Thymus (tissue), 11 donors: ENCODE data around the gene KLF13. TPM values are rescaled to one million over a fixed set of nuclear protein-coding genes. Genes with fewer than 3 reads are reported as not detected.

Source experiments
- DNase-seq, 9 donors: peaks; one replicate each; pipeline ENCODE4 v3.0.0-alpha.2; 2013; ENCODE audit warnings: low spot score in 9 of 9, low read depth in 6 of 9, missing footprints in 1 of 9
- H3K27ac ChIP-seq, 2 donors: one replicate each; pipeline ENCODE4 v1.5.1; 2013; ENCODE audit warnings: control low read depth in 1 of 2, low read depth in 1 of 2, low read length in 1 of 2, mild to moderate bottlenecking in 1 of 2, moderate library complexity in 1 of 2
- H3K27me3 ChIP-seq, 2 donors: one replicate each; pipeline ENCODE4 v1.5.1; 2013; ENCODE audit warnings: low read length in 1 of 2; ENCODE audit not compliant: control insufficient read depth in 2 of 2, insufficient read depth in 1 of 2
- H3K36me3 ChIP-seq, 2 donors: one replicate each; pipeline ENCODE4 v1.5.1; 2013; ENCODE audit warnings: low read length in 1 of 2, mild to moderate bottlenecking in 1 of 2, moderate library complexity in 1 of 2; ENCODE audit not compliant: control insufficient read depth in 2 of 2, insufficient read depth in 2 of 2
- H3K4me1 ChIP-seq, 2 donors: one replicate each; pipeline ENCODE4 v1.5.1; 2013; ENCODE audit warnings: low read length in 2 of 2; ENCODE audit not compliant: control insufficient read depth in 2 of 2, insufficient read depth in 2 of 2
- H3K4me3 ChIP-seq, 2 donors: one replicate each; pipeline ENCODE4 v1.5.1; 2013; ENCODE audit warnings: low read length in 2 of 2, control low read depth in 1 of 2, mild to moderate bottlenecking in 1 of 2
- H3K9me3 ChIP-seq, 2 donors: one replicate each; pipeline ENCODE4 v1.5.1; 2013; ENCODE audit warnings: low read length in 1 of 2, mild to moderate bottlenecking in 1 of 2; ENCODE audit not compliant: control insufficient read depth in 2 of 2, insufficient read depth in 1 of 2
- WGBS: extraction: QIAGEN DNeasy Blood & Tissue Kit; methylation state at CpG from one replicate; pipeline ENCODE4 v1.1.7; 2013; 5-methylcytosine and 5-hydroxymethylcytosine counted together
- polyA plus RNA-seq: library from polyadenylated mRNA; stranded (reverse); fragments of 200-250 nt; gene quantifications from one replicate; pipeline ENCODE4 v1.2.3, GENCODE V29; 2013
- total RNA-seq: library from RNA; stranded (reverse); fragments of 120-200 nt; gene quantifications from one replicate; pipeline ENCODE4 v1.2.4, GENCODE V29; 2013
- donor health status: healthy.

KLF13 gene
- total and polyA plus RNA-seq, 2 donors = 107 to 158 TPM

DNA sequence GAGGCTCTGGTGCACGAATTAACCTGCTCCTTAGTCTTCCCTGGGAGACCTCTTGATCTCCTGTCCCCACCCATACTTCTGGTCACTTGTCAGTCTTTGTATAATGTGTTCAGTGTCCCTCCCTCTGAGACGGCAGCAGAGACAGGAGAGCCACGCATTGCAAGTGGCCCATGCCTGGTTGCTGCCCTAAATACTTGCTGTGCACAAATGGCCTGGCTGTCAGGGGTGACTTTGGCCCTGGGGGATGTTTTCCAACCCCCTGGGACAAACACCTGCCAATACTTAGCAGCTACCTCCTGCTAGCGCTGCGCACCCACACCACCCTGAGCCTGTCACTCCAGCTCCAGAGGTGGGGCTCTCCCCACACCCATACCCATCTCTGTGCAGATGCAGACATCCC is 17.2 kb downstream of the KLF13 start:
- 87% methylated on average over 5 of the region's 5 CpGs for WGBS
- Histone ChIP-seq H3K36me3 (peaks cover 55 to 77% of the 10 kb centered on the region in 2 donors), H3K9me3 (no peaks in the 10 kb centered on the region), H3K4me3 (no peak overlapping the region), H3K4me1 (peaks cover 94 to 100% of the 10 kb centered on the region in 2 donors), H3K27ac (peak overlapping the region; percentile 38 to 66), H3K27me3 (no peaks in the 10 kb centered on the region)
- DNase-seq = no peak

DNA sequence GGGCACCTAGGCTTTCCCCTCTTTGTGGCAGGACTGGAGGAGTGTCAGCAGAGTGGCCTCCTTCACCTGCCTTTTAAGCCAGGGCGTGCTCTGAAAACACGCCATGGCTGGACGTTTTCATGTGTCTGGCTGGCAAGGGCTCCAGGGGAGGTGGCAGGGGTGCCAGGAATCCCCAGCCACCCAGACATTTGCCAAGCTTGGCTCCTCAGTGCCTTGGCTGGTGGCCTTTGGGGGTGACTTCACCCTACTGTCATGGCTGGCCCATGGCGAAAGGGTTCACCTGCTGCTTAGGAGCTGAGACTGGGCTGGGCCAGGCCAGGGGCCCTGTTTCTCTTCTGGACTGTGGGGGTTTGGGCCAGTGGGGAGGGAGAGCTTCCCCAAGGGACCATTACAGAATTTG is 17.6 kb downstream of the KLF13 start:
- Histone ChIP-seq H3K27me3 (no peaks in the 10 kb centered on the region), H3K27ac (peak overlapping the region; percentile 38 to 66), H3K4me1 (peaks cover 95 to 100% of the 10 kb centered on the region in 2 donors), H3K9me3 (no peaks in the 10 kb centered on the region), H3K36me3 (peaks cover 58 to 79% of the 10 kb centered on the region in 2 donors), H3K4me3 (no peak overlapping the region)
- 92% methylated on average over 4 of the region's 4 CpGs for WGBS
- DNase-seq = no peak

DNA sequence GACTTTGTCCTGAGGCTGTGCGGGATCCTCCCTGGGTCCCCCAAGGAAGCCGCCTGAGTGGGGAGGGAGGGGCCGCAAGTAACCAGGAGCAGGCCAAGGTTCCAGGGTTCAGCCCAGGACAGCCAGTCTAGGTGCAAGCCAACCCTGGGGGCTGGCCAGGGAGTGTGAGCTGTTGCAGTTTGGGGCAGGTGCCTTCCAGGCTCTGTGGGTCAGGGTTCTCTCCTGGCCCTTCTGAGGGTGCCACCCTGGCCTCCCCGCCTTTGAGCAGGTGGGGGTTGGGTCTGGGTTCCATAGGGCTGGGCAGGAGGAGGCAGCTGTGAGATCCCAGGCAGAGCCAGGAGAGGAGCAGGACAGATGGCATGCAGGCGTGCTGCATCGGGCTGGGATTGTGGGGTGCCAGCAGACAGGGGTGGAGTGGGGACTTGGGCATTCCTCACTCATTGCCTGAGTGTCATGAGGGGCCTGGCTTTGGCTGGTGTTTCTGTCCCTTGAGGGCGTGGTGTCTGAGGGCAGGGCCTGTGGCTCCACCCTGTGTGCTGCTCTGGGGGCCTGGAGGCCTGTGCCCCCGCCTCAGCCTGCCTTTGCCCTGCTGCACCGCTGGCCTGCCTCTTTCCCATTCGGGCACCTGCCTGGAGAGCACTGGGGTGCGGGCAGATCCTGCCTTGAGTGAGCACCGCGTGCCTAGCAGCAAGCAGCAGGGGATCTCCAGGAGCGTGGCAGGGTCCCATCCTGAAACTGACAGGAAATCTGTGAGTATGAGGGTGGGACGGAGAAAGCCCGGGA is 18.4 kb downstream of the KLF13 start:
- Histone ChIP-seq H3K4me1 (peaks cover 95 to 100% of the 10 kb centered on the region in 2 donors), H3K36me3 (peaks cover 58 to 79% of the 10 kb centered on the region in 2 donors), H3K9me3 (no peaks in the 10 kb centered on the region), H3K4me3 (no peak overlapping the region), H3K27me3 (no peaks in the 10 kb centered on the region), H3K27ac (peak overlapping the region; percentile 74 to 85)
- no peak for DNase-seq
- 86% methylated on average over 16 of the region's 16 CpGs for WGBS

DNA sequence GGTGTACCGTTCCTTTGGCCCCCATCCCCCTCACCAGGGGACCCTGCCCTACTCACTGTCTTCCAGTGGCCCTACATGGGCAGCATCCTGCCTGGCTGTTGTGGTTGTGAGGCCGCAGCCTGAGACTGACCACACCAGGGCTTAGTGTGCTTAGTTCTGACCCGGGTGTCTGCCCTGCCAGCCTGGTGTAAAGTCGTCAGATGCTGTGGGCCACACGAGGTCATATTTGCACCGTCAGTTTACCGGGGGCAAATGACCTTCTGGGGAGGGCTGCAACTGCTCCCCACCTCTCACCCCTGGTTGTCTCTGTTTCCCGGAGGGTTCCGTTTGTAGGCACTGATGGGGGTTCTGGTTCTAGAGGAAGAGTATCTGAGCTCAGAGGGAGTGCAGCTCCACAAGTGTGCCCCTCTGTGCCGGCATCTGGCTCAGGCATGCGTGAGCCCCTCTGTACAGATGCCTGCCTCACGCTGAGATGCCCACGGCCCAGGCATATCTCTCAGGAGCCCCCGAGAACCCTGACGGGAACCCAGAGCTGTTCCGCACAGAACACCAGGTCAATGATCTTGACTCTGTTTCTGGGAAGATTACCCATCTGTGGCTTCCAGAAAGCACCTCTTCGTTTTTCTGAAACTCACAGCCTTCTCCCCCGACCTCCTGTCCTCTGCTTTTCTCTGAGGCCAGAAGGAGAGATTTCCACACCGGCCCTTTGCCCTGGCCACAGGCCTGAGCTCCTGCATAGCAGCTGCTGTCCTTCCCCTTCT is 19.2 kb downstream of the KLF13 start:
- H3K36me3 ChIP-seq = peaks cover 65 to 80% of the 10 kb centered on the region in 2 donors
- no peaks in the 10 kb centered on the region for H3K9me3 ChIP-seq
- H3K4me1 ChIP-seq = peaks cover 97 to 100% of the 10 kb centered on the region in 2 donors
- H3K4me3 ChIP-seq = peak overlapping the region in 1 of 2 donors; percentile 4
- 93% methylated on average over 19 of the region's 19 CpGs for WGBS
- no peaks in the 10 kb centered on the region for H3K27me3 ChIP-seq
- DNase-seq = no peak
- H3K27ac ChIP-seq = peak overlapping the region; percentile 74 to 85

DNA sequence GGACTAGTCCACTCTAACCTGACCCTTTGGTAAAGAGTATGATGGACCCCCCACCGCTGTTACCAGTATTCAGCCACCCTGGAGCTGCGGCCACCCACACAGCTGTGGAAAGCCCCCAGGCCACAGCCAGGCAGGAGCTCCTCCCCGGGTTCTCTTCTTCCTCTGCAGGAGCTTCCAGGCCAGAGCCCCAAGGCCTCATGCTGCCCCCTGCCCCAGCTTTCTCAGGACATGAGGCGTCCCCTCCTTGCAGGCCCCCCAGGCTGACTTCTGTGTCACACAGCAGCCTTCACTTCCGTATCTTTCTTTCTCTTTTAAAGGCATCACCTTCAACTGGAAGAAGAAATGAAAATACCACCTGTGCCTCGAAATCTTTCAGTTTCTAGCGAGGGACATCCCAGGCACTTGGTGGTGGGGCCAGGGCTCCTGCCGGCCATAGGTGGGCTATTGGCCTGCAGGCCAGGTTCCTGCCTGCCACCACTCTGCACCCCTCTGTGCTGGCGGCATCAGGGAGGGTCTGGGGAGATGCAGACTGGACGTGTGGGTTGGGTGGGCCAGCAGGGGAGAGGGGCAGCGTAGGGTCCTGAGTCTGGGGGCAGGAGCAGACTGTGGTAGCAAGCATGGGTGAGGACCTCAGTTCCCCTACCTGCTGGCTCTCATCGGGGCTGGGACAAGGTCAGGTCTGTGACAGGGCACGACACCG is 19.9 kb downstream of the KLF13 start:
- WGBS = 87% methylated on average over 14 of the region's 14 CpGs
- no peaks in the 10 kb centered on the region for H3K27me3 ChIP-seq
- no peak for DNase-seq
- H3K4me1 ChIP-seq = peaks cover 97 to 100% of the 10 kb centered on the region in 2 donors
- H3K4me3 ChIP-seq = peak overlapping the region; percentile 2 to 14
- no peaks in the 10 kb centered on the region for H3K9me3 ChIP-seq
- peaks cover 68 to 80% of the 10 kb centered on the region in 2 donors for H3K36me3 ChIP-seq
- peak overlapping the region; percentile 74 to 85 for H3K27ac ChIP-seq

DNA sequence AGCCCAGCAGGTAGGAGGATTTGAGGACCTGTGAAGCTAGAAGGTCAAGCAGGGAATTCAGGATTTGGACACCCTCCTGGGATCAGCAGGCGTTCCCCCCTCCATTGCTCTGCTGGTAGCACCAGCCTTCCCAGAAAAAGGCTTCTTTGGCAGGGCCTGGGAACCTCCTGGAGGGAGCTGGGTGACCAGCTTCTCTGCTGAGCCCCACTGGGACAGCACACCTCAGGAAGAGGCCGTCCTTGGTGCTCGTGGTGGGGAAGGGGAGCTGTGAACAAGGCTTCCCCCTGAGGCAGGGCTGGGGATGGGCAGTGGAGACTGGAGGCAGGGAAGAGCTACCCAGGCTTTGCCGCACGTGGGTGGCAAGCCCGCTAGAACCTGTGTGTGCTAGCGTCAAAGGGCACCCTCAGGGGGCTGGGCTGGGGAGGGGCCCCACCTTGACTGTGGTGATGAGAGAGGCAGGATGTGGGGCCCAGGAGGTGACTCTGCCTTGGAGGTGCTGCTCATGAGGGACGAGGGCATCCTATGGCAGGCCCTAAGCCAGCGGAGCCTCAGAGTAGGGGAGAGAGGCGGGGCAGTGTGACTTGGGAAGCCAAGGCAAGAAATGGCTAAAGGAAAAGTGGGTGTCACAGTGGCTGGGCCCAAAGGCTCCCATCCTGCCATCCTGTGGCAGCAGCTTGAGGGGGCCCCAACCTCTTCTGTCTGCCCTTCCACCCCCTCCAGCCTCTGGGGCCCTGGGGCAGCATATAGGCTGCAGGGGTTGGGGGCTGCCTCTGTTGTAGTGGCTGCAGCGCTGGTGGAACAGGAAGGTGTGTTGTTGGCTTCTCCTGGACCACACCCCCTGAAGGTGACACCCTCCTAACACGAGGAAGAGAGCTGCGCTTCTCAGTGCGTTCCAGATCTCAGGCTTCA is 20.7 kb downstream of the KLF13 start:
- DNase-seq = peak in 3 of 9 donors; percentile 78 to 91 (median 81)
- no peaks in the 10 kb centered on the region for H3K9me3 ChIP-seq
- H3K27ac ChIP-seq = peak overlapping the region; percentile 83 to 85
- peak overlapping the region in 1 of 2 donors; percentile 14 for H3K4me3 ChIP-seq
- peaks cover 60 to 77% of the 10 kb centered on the region in 2 donors for H3K36me3 ChIP-seq
- 51% methylated on average over 14 of the region's 14 CpGs for WGBS
- peaks cover 97 to 100% of the 10 kb centered on the region in 2 donors for H3K4me1 ChIP-seq
- no peaks in the 10 kb centered on the region for H3K27me3 ChIP-seq

DNA sequence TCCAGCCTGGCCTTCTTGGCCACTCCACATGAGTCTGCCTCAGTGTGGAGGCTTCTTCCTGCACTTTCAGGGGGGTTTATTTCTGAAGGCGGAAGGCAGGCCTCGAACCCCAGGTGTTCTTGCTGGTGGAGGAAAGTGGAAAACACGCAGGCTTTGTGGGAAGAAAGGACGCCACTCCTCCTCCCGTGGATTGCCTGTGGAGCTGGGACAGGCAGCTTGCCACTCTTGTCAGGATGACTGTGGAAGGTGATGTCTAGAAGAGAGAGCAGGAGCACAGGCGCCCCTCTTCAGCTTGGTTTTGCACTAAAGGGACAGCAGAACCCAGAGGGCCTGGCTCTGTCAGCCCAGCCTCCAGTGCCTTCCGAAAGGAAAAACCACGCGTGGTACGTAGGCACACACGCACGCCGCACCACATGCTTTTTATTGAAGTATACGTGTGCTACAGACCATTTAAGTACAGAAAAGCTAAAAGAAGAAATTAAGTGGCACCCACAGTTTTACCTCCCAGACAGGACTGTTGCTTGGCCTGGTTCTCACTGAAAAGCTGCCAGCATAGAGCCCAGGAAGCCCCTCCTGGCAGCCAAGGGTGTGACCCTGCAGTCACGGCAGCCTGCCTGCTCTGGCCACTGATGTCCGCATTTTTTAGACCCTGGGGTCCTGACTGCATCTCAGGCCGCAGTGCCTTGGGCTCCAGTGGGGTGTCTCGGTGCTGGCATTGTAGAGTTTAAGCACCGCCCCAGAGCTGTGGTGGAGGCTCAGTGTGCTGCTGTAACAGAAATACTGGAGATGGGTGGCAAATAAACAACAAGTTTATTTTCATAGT is 21.6 kb downstream of the KLF13 start:
- peaks cover 56 to 73% of the 10 kb centered on the region in 2 donors for H3K36me3 ChIP-seq
- DNase-seq = no peak
- H3K4me1 ChIP-seq = peaks cover 97 to 100% of the 10 kb centered on the region in 2 donors
- 93% methylated on average over 19 of the region's 19 CpGs for WGBS
- no peak overlapping the region for H3K4me3 ChIP-seq
- no peaks in the 10 kb centered on the region for H3K27me3 ChIP-seq
- peak overlapping the region; percentile 83 to 85 for H3K27ac ChIP-seq
- H3K9me3 ChIP-seq = no peaks in the 10 kb centered on the region
